Neural cell (in vitro differentiated cells): ENCODE results near the gene SPATA46. TPM values are rescaled to one million over a fixed set of nuclear protein-coding genes. Genes with fewer than 3 reads are reported as not detected.

Source experiments
- H2AFZ ChIP-seq: fragments of 200-600, 300-800 bp; sonication (generic), shearing (Covaris generic); 2 replicates; pipeline ENCODE4 v1.6.0; 2014; ENCODE audit warnings: low read depth, mild to moderate bottlenecking, antibody characterized with exemption, low read length, moderate library complexity
- H3F3A ChIP-seq: fragments of 200-600 bp; shearing (Covaris generic); 2 replicates; pipeline ENCODE4 v1.6.1; 2016; ENCODE audit warnings: mild to moderate bottlenecking, moderate library complexity, mixed read lengths, antibody characterized with exemption, low read length; ENCODE audit not compliant: insufficient read depth, poor library complexity, severe bottlenecking
- H3K27ac ChIP-seq: fragments of 200-600, 300-800 bp; sonication (generic), shearing (Covaris generic); 2 replicates; pipeline ENCODE4 v1.5.1; 2014; ENCODE audit warnings: mild to moderate bottlenecking, low read length, moderate library complexity
- H3K27me3 ChIP-seq: fragments of 300-800, 200-600 bp; sonication (generic), shearing (Covaris generic); 2 replicates; pipeline ENCODE4 v1.6.0; 2014; ENCODE audit warnings: mild to moderate bottlenecking, low read depth, low read length, moderate library complexity; ENCODE audit not compliant: insufficient read depth
- H3K36me3 ChIP-seq: fragments of 300-800, 200-600 bp; sonication (generic), shearing (Covaris generic); 2 replicates; pipeline ENCODE4 v1.5.1; 2014; ENCODE audit warnings: mild to moderate bottlenecking, antibody characterized with exemption, low read length, moderate library complexity; ENCODE audit not compliant: insufficient read depth
- H3K4me2 ChIP-seq: fragments of 300-800, 200-600 bp; sonication (generic), shearing (Covaris generic); 2 replicates; pipeline ENCODE4 v1.6.0; 2014; ENCODE audit warnings: mild to moderate bottlenecking, low read length
- H3K4me3 ChIP-seq: fragments of 300-800, 200-600 bp; sonication (generic), shearing (Covaris generic); 2 replicates; pipeline ENCODE4 v1.5.1; 2014; ENCODE audit warnings: mild to moderate bottlenecking, low read length, moderate library complexity
- H3K79me2 ChIP-seq: fragments of 200-600 bp; shearing (Covaris generic); replicated peaks from 2 replicates; pipeline ENCODE4 v1.6.0; 2014; ENCODE audit warnings: mild to moderate bottlenecking, low read length, moderate library complexity; ENCODE audit not compliant: insufficient read depth
- H3K9ac ChIP-seq: fragments of 300-800, 200-600 bp; sonication (generic), shearing (Covaris generic); 2 replicates; pipeline ENCODE4 v1.6.1; 2016; ENCODE audit warnings: mild to moderate bottlenecking, low read length, mixed read lengths
- H3K9me2 ChIP-seq: fragments of 200-600 bp; shearing (Covaris generic); 2 replicates; pipeline ENCODE4 v1.6.1; 2016; ENCODE audit warnings: mild to moderate bottlenecking, low read length, mixed read lengths; ENCODE audit not compliant: insufficient read depth
- H3K9me3 ChIP-seq: fragments of 200-600, 300-800 bp; sonication (generic), shearing (Covaris generic); 2 replicates; pipeline ENCODE4 v1.6.1; 2016; ENCODE audit warnings: mild to moderate bottlenecking, mixed run types, low read length, moderate library complexity, mixed read lengths
- H4K20me1 ChIP-seq: fragments of 200-600 bp; shearing (Covaris generic); 2 replicates; pipeline ENCODE4 v1.6.1; 2016; ENCODE audit warnings: mild to moderate bottlenecking, mixed run types; ENCODE audit not compliant: insufficient read depth
- EP300 ChIP-seq: fragments of 450-650 bp; conservative IDR thresholded peaks from 2 replicates; pipeline ENCODE4 v1.6.1; 2014; ENCODE audit warnings: antibody characterized with exemption, mild to moderate bottlenecking, moderate library complexity; ENCODE audit not compliant: poor library complexity, severe bottlenecking
- EZH2 ChIP-seq: fragments of 200-600, 300-800 bp; shearing (Covaris generic), sonication (generic); IDR thresholded peaks from 2 replicates; pipeline ENCODE4 v1.6.1; 2014; ENCODE audit warnings: antibody characterized with exemption, low read length, borderline replicate concordance, mild to moderate bottlenecking; ENCODE audit not compliant: insufficient read depth, poor library complexity, severe bottlenecking
- MXI1 ChIP-seq: fragments of 450-650 bp; conservative IDR thresholded peaks from 2 replicates; pipeline ENCODE4 v1.6.1; 2014; ENCODE audit warnings: antibody characterized with exemption, mild to moderate bottlenecking; ENCODE audit not compliant: poor library complexity, severe bottlenecking
- POLR2AphosphoS5 ChIP-seq: IDR thresholded peaks from 2 replicates; pipeline ENCODE4 v1.6.1; 2012
- RAD21 ChIP-seq: fragments of 450-650 bp; conservative IDR thresholded peaks from 2 replicates; pipeline ENCODE4 v1.6.1; 2014; ENCODE audit warnings: antibody characterized with exemption, mild to moderate bottlenecking, moderate library complexity
- SMC3 ChIP-seq: fragments of 450-650 bp; conservative IDR thresholded peaks from 2 replicates; pipeline ENCODE4 v1.6.1; 2014; ENCODE audit warnings: antibody characterized with exemption, mild to moderate bottlenecking, moderate library complexity; ENCODE audit not compliant: poor library complexity
- TAF1 ChIP-seq: IDR thresholded peaks from 2 replicates; pipeline ENCODE4 v1.6.1; 2012; ENCODE audit warnings: low read depth
- polyA plus RNA-seq: library from polyadenylated mRNA; depleted of rRNA; stranded (reverse); fragments of >200 nt; gene quantifications from 2 replicates; pipeline ENCODE4 v1.2.3, GENCODE V29; 2014
- TF ChIP-seq, protein P1 (sequence below): fragments of 450-650 bp; IDR thresholded peaks from 2 replicates; pipeline ENCODE4 v1.5.1; 2014; ENCODE audit warnings: antibody characterized with exemption, mild to moderate bottlenecking, moderate library complexity; ENCODE audit not compliant: poor library complexity, severe bottlenecking
- TF ChIP-seq, protein P2 (sequence below): IDR thresholded peaks from 2 replicates; pipeline ENCODE4 v1.6.1; 2012; ENCODE audit warnings: borderline replicate concordance

SPATA46 gene
- polyA plus RNA-seq, 1 donor from 2014 or later, result not detected

DNA sequence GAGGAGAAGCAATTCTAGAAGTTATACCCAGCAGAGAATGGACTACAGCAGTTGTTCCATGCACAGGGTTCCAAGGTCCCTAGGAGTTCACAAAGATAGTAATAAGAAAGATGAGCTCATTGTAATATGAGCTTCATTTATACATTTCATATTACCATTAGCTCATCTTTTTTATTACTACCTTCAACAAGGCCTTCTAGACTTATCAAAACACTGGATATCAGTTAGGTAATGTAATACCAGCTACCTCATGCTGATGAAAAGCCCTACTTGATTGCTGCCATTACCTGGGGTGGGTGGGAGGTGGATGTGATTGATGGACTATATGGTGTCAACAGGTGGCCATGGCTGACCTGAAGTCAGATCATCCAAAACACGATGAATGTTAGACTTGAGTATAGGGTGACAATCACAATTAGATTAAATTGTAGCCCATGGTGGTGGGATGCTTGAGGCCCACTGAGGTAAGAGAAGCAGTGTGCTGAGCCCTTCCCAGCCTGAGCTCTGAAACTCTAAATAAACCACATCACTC is 34.1 kb downstream of the SPATA46 start:
- Histone ChIP-seq H3K9me3 (no peaks in the 10 kb centered on the region), H3K4me3 (no peak overlapping the region), H3K4me2 (no peak overlapping the region), H4K20me1 (no peaks in the 10 kb centered on the region), H3K79me2 (no peaks in the 10 kb centered on the region), H3K36me3 (no peaks in the 10 kb centered on the region), H3F3A (no peaks in the 10 kb centered on the region), H3K27ac (no peak overlapping the region), H2AFZ (no peak overlapping the region), H3K9me2 (no peaks in the 10 kb centered on the region), H3K27me3 (no peaks in the 10 kb centered on the region), H3K9ac (no peak overlapping the region)
- TF ChIP-seq, protein P1, sequence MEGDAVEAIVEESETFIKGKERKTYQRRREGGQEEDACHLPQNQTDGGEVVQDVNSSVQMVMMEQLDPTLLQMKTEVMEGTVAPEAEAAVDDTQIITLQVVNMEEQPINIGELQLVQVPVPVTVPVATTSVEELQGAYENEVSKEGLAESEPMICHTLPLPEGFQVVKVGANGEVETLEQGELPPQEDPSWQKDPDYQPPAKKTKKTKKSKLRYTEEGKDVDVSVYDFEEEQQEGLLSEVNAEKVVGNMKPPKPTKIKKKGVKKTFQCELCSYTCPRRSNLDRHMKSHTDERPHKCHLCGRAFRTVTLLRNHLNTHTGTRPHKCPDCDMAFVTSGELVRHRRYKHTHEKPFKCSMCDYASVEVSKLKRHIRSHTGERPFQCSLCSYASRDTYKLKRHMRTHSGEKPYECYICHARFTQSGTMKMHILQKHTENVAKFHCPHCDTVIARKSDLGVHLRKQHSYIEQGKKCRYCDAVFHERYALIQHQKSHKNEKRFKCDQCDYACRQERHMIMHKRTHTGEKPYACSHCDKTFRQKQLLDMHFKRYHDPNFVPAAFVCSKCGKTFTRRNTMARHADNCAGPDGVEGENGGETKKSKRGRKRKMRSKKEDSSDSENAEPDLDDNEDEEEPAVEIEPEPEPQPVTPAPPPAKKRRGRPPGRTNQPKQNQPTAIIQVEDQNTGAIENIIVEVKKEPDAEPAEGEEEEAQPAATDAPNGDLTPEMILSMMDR, result no peak
- TF ChIP-seq SMC3 (no peak), TAF1 (no peak), RAD21 (no peak), POLR2AphosphoS5 (no peak), EZH2 (no peak), MXI1 (no peak), EP300 (no peak)
- TF ChIP-seq, protein P2, sequence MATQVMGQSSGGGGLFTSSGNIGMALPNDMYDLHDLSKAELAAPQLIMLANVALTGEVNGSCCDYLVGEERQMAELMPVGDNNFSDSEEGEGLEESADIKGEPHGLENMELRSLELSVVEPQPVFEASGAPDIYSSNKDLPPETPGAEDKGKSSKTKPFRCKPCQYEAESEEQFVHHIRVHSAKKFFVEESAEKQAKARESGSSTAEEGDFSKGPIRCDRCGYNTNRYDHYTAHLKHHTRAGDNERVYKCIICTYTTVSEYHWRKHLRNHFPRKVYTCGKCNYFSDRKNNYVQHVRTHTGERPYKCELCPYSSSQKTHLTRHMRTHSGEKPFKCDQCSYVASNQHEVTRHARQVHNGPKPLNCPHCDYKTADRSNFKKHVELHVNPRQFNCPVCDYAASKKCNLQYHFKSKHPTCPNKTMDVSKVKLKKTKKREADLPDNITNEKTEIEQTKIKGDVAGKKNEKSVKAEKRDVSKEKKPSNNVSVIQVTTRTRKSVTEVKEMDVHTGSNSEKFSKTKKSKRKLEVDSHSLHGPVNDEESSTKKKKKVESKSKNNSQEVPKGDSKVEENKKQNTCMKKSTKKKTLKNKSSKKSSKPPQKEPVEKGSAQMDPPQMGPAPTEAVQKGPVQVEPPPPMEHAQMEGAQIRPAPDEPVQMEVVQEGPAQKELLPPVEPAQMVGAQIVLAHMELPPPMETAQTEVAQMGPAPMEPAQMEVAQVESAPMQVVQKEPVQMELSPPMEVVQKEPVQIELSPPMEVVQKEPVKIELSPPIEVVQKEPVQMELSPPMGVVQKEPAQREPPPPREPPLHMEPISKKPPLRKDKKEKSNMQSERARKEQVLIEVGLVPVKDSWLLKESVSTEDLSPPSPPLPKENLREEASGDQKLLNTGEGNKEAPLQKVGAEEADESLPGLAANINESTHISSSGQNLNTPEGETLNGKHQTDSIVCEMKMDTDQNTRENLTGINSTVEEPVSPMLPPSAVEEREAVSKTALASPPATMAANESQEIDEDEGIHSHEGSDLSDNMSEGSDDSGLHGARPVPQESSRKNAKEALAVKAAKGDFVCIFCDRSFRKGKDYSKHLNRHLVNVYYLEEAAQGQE, result no peak

DNA sequence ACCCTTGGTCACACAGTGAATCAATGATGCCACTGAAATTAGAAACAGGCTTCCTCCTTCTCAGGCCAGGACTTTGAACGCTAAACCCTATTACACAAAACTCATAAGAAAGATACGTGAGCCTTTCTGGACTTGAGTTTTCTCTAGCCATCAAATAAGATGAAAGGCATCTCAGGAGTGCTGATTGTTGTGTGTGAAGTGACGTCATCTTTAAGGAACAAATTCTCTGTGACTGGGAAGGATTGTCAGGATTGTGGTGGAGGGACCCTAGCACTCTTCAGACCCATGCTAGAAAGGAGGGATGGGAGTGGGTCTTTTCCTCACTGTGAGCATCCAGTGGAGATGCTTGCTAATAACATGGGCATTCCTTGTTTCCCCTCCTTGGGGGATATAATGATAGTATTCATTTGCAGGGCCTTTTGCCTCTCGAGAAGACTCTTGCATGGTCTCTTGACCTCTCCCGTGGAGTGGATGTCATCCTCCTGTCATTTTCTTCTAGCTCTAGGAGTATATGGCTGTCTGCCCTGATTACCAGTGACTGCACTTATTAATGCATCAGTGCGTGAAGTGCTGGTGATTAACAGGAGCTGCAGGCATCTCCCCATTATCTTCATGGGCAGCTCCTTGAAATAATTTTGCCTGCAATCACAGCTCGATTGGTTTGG is 39.9 kb downstream of the SPATA46 start:
- H3K9me2 ChIP-seq, result no peaks in the 10 kb centered on the region
- H3K27ac ChIP-seq, result no peak overlapping the region
- no peak overlapping the region for H2AFZ ChIP-seq
- H3F3A ChIP-seq, result peaks cover 4% of the 10 kb centered on the region
- no peaks in the 10 kb centered on the region for H3K27me3 ChIP-seq
- H3K36me3 ChIP-seq, result no peaks in the 10 kb centered on the region
- H3K9ac ChIP-seq, result no peak overlapping the region
- H3K9me3 ChIP-seq, result no peaks in the 10 kb centered on the region
- no peak overlapping the region for H3K4me3 ChIP-seq
- H4K20me1 ChIP-seq, result no peaks in the 10 kb centered on the region
- H3K4me2 ChIP-seq, result no peak overlapping the region
- H3K79me2 ChIP-seq, result no peaks in the 10 kb centered on the region
- TF ChIP-seq EP300, result no peak
- no peak for TF ChIP-seq RAD21
- no peak for TF ChIP-seq TAF1
